Body of pancreas (tissue), 4 donors: Measurements from ENCODE around the gene GANAB. TPM values are rescaled to one million over a fixed set of nuclear protein-coding genes. Genes with fewer than 3 reads are reported as not detected.

Experiments used
- ATAC-seq: fragments of 150-250 bp; one replicate; pipeline ENCODE4 v1.9.1; 2016
- DNase-seq, 4 donors: peaks; one replicate each; pipeline ENCODE4 v3.0.0-alpha.2; 2019
- H3K27ac ChIP-seq, 4 donors: fragments of 200-600 bp; sonication (generic); 1 replicate in 3 of 4; 2 replicates in 1 of 4; pipeline versions ENCODE4 v1.5.1 to v1.6.1; 2016 to 2019; ENCODE audit warnings: mild to moderate bottlenecking in 1 of 4, mixed read lengths in 1 of 4, moderate library complexity in 1 of 4
- H3K27me3 ChIP-seq, 2 donors: fragments of 200-600 bp; sonication (generic); one replicate each; pipeline ENCODE4 v1.6.0; 2016; ENCODE audit warnings: mild to moderate bottlenecking in 1 of 2
- H3K36me3 ChIP-seq, 2 donors: fragments of 200-600 bp; sonication (generic); replicated peaks in 1 of 2; 2 replicates each; pipeline ENCODE4 v1.5.1; 2016; ENCODE audit warnings: low read depth in 2 of 2; ENCODE audit not compliant: insufficient read depth in 1 of 2
- H3K4me1 ChIP-seq: fragments of 200-600 bp; sonication (generic); one replicate; pipeline ENCODE4 v1.6.0; 2016
- H3K4me3 ChIP-seq, 2 donors: fragments of 200-600 bp; sonication (generic); 1 replicate in 1 of 2; 2 replicates in 1 of 2; pipeline ENCODE4 v1.5.1; 2016 to 2019
- H3K9me3 ChIP-seq, 3 donors: fragments of 200-600 bp; sonication (generic); 1 replicate in 2 of 3; 2 replicates in 1 of 3; pipeline ENCODE4 v1.5.1; 2016
- POLR2A ChIP-seq, 3 donors: fragments of 450-650 bp; IDR thresholded peaks; one replicate each; pipeline ENCODE4 v1.6.1; 2016; ENCODE audit warnings: antibody characterized with exemption in 3 of 3, mild to moderate bottlenecking in 2 of 3
- WGBS, 2 donors: methylation state at CpG; one replicate each; pipeline ENCODE4 v1.1.5; 2017; 5-methylcytosine and 5-hydroxymethylcytosine counted together
- intact Hi-C: fragments of 100-400 bp; cut with DNase I; formaldehyde crosslinking; loops from one replicate; pipeline ENCODE4 v1.15.1; 2023
- total RNA-seq, 2 donors: library from RNA; depleted of rRNA; stranded (reverse); fragments of >200 nt; gene quantifications; one replicate each; pipeline ENCODE4 v1.1.0, GENCODE V29; 2016
- TF ChIP-seq, protein P1 (sequence below), 7 experiments: fragments of 450-650 bp in 4 of 7; fragments of 200-600 bp in 3 of 7; sonication (generic) in 3 of 7; IDR thresholded peaks; one replicate each; pipeline ENCODE4 v1.5.1; 2016 to 2019; ENCODE audit warnings: antibody characterized with exemption in 7 of 7

The GANAB gene
- total RNA-seq, 2 donors from 2014 or later: 62.3 to 64.9 TPM

DNA sequence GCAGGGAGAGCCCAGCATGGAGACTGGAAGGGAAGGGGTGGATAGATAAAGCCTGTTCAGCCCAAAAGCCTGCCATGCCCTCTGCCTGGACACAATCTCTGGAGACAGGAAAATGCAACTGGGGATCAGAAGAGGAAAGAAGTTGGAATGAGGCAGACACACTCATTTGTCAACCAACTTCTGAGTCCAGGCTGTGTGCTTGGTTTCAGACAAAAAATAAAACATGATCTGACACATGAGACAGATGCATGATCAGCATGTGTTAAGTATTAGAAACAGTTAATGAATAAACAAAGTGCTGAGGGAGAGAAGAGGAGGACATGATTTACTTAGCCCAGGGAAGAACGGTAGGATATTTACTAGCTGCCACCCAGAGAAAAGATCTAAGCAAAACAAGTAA is 42.1 kb upstream of the GANAB start:
- ATAC-seq (no peak), DNase-seq (no peak)
- Histone ChIP-seq H3K27me3 (peaks cover 0 to 8% of the 10 kb centered on the region in 2 donors), H3K4me3 (no peak overlapping the region), H3K36me3 (peaks cover 0 to 4% of the 10 kb centered on the region in 2 donors), H3K9me3 (no peaks in the 10 kb centered on the region), H3K4me1 (no peaks in the 10 kb centered on the region), H3K27ac (no peak overlapping the region)
- TF ChIP-seq, protein P1, sequence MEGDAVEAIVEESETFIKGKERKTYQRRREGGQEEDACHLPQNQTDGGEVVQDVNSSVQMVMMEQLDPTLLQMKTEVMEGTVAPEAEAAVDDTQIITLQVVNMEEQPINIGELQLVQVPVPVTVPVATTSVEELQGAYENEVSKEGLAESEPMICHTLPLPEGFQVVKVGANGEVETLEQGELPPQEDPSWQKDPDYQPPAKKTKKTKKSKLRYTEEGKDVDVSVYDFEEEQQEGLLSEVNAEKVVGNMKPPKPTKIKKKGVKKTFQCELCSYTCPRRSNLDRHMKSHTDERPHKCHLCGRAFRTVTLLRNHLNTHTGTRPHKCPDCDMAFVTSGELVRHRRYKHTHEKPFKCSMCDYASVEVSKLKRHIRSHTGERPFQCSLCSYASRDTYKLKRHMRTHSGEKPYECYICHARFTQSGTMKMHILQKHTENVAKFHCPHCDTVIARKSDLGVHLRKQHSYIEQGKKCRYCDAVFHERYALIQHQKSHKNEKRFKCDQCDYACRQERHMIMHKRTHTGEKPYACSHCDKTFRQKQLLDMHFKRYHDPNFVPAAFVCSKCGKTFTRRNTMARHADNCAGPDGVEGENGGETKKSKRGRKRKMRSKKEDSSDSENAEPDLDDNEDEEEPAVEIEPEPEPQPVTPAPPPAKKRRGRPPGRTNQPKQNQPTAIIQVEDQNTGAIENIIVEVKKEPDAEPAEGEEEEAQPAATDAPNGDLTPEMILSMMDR (IDR thresholded peaks at IDR 0.05): no peak
- no peak for TF ChIP-seq POLR2A (IDR thresholded peaks at IDR 0.05)
- intact Hi-C loops: no loop called here
- WGBS, 2 donors: 18 to 30% methylated on average over 1 of the region's 1 CpG

DNA sequence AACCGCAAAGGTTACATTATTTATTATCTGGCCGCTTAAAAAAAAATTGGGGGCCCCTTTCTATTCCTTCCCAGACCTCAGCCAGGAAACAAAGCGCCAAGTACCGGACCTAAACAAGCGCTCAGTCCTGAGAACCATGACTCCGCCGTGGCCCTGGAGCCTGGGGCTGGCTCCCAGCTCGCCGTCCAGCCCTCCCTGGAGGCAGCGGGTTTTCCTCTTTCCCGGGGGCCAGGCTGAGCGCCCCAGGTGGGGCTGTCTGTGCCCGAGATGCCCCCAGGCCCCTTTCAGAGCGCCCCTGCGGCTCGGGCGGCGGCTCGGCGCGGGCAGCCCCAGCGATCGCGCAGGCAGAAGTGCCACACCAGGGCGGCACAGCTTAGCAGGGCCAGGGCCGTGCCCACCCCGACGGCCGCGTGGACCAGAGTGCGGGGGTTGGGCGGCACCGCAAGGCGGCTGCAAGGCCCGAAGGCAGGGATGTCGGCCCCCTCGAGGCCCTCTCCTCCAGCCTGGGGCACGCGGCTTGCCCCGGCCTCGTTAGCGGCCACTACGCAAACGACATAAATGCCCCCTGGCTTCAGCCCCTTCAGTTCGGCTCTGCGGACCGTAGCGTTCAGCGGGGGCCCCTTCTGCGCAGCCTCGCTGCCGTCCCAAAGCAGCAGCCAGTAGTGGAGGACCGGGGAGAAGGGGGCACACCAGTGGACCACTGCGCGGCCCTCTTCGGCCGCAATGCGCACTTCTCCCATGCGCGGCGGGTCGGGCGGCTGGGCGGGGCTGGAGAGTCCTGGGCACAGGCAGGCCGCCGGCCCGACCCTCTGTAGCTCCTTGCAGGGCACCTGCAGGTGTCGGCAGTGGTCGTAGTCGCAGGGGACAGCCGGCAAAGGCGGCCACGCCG is 41.3 kb upstream of the GANAB start:
- intact Hi-C loops: no loop called here

DNA sequence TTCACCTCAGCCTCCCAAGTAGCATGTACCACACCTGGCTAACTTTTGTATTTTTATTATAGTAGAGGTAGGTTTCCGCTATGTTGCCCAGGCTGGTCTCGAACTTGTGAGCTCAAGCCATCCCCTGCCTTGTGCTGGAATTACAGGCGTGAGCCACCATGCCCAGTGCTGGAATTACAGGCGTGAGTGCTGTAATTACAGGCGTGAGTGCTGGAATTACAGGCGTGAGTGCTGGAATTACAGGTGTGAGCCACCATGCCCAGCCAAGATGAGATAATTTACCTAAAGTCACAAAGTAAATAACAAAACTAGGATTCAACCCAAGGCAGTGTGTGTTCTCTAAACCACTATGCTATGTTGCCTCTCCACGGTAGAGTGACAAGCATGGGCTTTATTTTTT is 36.1 kb upstream of the GANAB start:
- TF ChIP-seq POLR2A (IDR thresholded peaks at IDR 0.05): no peak
- TF ChIP-seq, protein P1 (IDR thresholded peaks at IDR 0.05): no peak
- peaks cover 0 to 2% of the 10 kb centered on the region in 2 donors for H3K36me3 ChIP-seq
- peaks cover 27% of the 10 kb centered on the region for H3K4me1 ChIP-seq
- peak in 3 of 4 donors; percentile 43 to 62 (median 43) for DNase-seq
- no peaks in the 10 kb centered on the region for H3K9me3 ChIP-seq
- H3K4me3 ChIP-seq: no peak overlapping the region
- intact Hi-C loops: no loop called here
- H3K27me3 ChIP-seq: peaks cover 0 to 2% of the 10 kb centered on the region in 2 donors
- H3K27ac ChIP-seq: peak overlapping the region in 1 of 4 donors; percentile 50
- WGBS, 2 donors: 54 to 58% methylated on average over 7 of the region's 7 CpGs
- ATAC-seq: peak; percentile 36

More for the DNA sequence above, 41.3 kb upstream of the GANAB start:
- TF ChIP-seq POLR2A (IDR thresholded peaks at IDR 0.05): no peak
- TF ChIP-seq, protein P1 (IDR thresholded peaks at IDR 0.05): no peak
- Histone ChIP-seq H3K27me3 (peaks cover 0 to 8% of the 10 kb centered on the region in 2 donors), H3K9me3 (no peaks in the 10 kb centered on the region), H3K36me3 (peaks cover 0 to 4% of the 10 kb centered on the region in 2 donors), H3K4me3 (no peak overlapping the region), H3K27ac (no peak overlapping the region), H3K4me1 (no peaks in the 10 kb centered on the region)
- WGBS, 2 donors: 44 to 66% methylated on average over 14 to 55 of the region's 74 CpGs
- no peak for ATAC-seq
- no peak for DNase-seq

DNA sequence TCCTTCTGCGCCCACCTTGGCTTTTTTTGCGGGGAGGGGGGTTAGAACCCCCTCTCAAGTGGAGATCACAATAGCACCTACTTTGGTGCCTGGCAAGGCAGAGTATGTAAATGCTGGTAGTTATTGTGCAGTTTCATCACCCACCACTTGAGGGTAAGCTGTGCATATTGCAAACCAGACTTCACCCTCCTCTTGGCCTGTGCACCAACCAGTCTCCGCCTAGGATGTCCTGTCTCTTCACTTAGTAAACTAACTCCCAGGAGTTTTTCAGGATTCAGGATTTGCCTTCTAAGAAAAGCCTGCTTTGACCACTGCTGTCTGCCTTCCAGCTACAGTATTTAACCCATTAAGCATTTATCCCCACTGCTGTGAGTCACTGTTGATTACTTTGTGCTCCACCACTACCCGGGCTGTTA is 34.4 kb upstream of the GANAB start:
- H3K4me1 ChIP-seq: peaks cover 37% of the 10 kb centered on the region
- TF ChIP-seq, protein P1 (IDR thresholded peaks at IDR 0.05): peak; percentile 27 to 73 (median 63)
- no peak for TF ChIP-seq POLR2A (IDR thresholded peaks at IDR 0.05)
- no peaks in the 10 kb centered on the region for H3K27me3 ChIP-seq
- H3K4me3 ChIP-seq: no peak overlapping the region
- H3K9me3 ChIP-seq: no peaks in the 10 kb centered on the region
- 28 to 31% methylated on average over 4 of the region's 4 CpGs for WGBS, 2 donors
- DNase-seq (peak; percentile 52 to 76 (median 69)), ATAC-seq (peak; percentile 77)
- intact Hi-C loops: no loop called here
- peaks cover 0 to 5% of the 10 kb centered on the region in 2 donors for H3K36me3 ChIP-seq
- H3K27ac ChIP-seq: peak overlapping the region in 2 of 4 donors; percentile 34 to 45
